Stimulated activated CD4-positive, alpha-beta T cell treated with anti-CD3 and anti-CD28 coated beads, Interleukin-1b, Interleukin-23, amount 100 ng/mL, for 1 hour (primary cell): ENCODE data around the gene EZH1.

ENCODE experiments used
- DNase-seq, 2 donors: peaks; one replicate each; pipeline ENCODE4 v3.0.0-alpha.2; 2020; ENCODE audit warnings: low read depth in 2 of 2

The EZH1 gene

GRCh38 chr17:42682722-42683403 is 62.0 kb downstream of the EZH1 start:
- DNase-seq, result no peak

GRCh38 chr17:42681976-42682721 is 62.7 kb downstream of the EZH1 start, which contains the start of gene CNTNAP1:
CNTNAP1 (plus strand) TSS chr17:42682531; CDS start chr17:42682830, 299 bp downstream.
- DNase-seq, result no peak

- no peak for DNase-seq
Observed at GRCh38 chr17:42680331-42680808, 64.5 kb downstream of the EZH1 start.

GRCh38 chr17:42679492-42680330 is 65.1 kb downstream of the EZH1 start:
- DNase-seq, result peak in 1 of 2 donors; percentile 47

GRCh38 chr17:42678951-42679491 is 65.8 kb downstream of the EZH1 start:
- no peak for DNase-seq

GRCh38 chr17:42677921-42678781 is 66.7 kb downstream of the EZH1 start:
- DNase-seq, result peak in 1 of 2 donors; percentile 64

- DNase-seq, result peak; percentile 92 to 98
Observed at GRCh38 chr17:42677012-42677857, 67.6 kb downstream of the EZH1 start.

GRCh38 chr17:42676424-42677011 is 68.3 kb downstream of the EZH1 start, which contains the start of gene PLEKHH3:
PLEKHH3 (minus strand) TSS chr17:42676994; CDS start chr17:42676563, 431 bp downstream.
- DNase-seq, result no peak

- no peak for DNase-seq
Observed at GRCh38 chr17:42675965-42676423, 68.8 kb downstream of the EZH1 start.

GRCh38 chr17:42675348-42675964 is 69.4 kb downstream of the EZH1 start:
- no peak for DNase-seq

- DNase-seq, result no peak
Observed at GRCh38 chr17:42674755-42675347, 70.0 kb downstream of the EZH1 start.

GRCh38 chr17:42673885-42674754 is 70.7 kb downstream of the EZH1 start:
- DNase-seq, result no peak

- no peak for DNase-seq
Observed at GRCh38 chr17:42673266-42673884, 71.5 kb downstream of the EZH1 start.

GRCh38 chr17:42672038-42672437 is 72.8 kb downstream of the EZH1 start:
- DNase-seq, result no peak

- no peak for DNase-seq
Observed at GRCh38 chr17:42670789-42671657, 73.8 kb downstream of the EZH1 start.
